Measurements from ENCODE around the gene RXRA. TPM values are rescaled to one million over a fixed set of nuclear protein-coding genes. Genes with fewer than 3 reads are reported as not detected.

Gene RXRA
- polyA plus RNA-seq, 4 donors = 30.8 to 83.5 (median 41.5) TPM

Other genes starting within 250 kb of the RXRA start
- 10 to 100 TPM; 14.6 to 36.7 (median 23.2) TPM for gene WDR5, start 190.4 kb upstream of the RXRA start, polyA plus RNA-seq
- not detected for gene RNU6ATAC, start 161.9 kb upstream of the RXRA start, polyA plus RNA-seq

Data from small intestine (tissue), 4 donors.